ENCODE data around the gene ZNF217.
"Not testable (repeated sequence)": the region's sequence is repeated elsewhere in the genome, so short reads cannot be mapped to it uniquely, and the experiment has no call there.

ZNF217 gene

GRCh38 chr20:53621482-53622246, 28.0 kb upstream of the ZNF217 start:
- no peak for DNase-seq (ENCODE audit: low spot score)

GRCh38 chr20:53618490-53619000, 24.9 kb upstream of the ZNF217 start:
- DNase-seq (ENCODE audit: low spot score), result not testable (repeated sequence)

GRCh38 chr20:53617791-53618489, 24.3 kb upstream of the ZNF217 start:
- no peak for DNase-seq (ENCODE audit: low spot score)

GRCh38 chr20:53616489-53616888, 22.9 kb upstream of the ZNF217 start:
- not testable (repeated sequence) for DNase-seq (ENCODE audit: low spot score)

- no peak for DNase-seq (ENCODE audit: low spot score)
Measured at GRCh38 chr20:53613748-53614147, 20.1 kb upstream of the ZNF217 start.

GRCh38 chr20:53612289-53612688, 18.6 kb upstream of the ZNF217 start:
- not testable (repeated sequence) for DNase-seq (ENCODE audit: low spot score)

GRCh38 chr20:53611449-53611894, 17.8 kb upstream of the ZNF217 start:
- no peak for DNase-seq (ENCODE audit: low spot score)

- peak; percentile 71 for DNase-seq (ENCODE audit: low spot score)
Measured at GRCh38 chr20:53609491-53610445, 16.1 kb upstream of the ZNF217 start.

GRCh38 chr20:53608456-53609452, 15.1 kb upstream of the ZNF217 start:
- no peak for DNase-seq (ENCODE audit: low spot score)

GRCh38 chr20:53608071-53608455, 14.4 kb upstream of the ZNF217 start:
- DNase-seq (ENCODE audit: low spot score), result no peak

- DNase-seq (ENCODE audit: low spot score), result no peak
Measured at GRCh38 chr20:53606364-53606985, 12.8 kb upstream of the ZNF217 start.

- DNase-seq (ENCODE audit: low spot score), result not testable (repeated sequence)
Measured at GRCh38 chr20:53605401-53605800, 11.8 kb upstream of the ZNF217 start.

GRCh38 chr20:53604846-53605245, 11.2 kb upstream of the ZNF217 start:
- DNase-seq (ENCODE audit: low spot score), result not testable (repeated sequence)

GRCh38 chr20:53602661-53603060, 9.0 kb upstream of the ZNF217 start:
- DNase-seq (ENCODE audit: low spot score), result no peak

GRCh38 chr20:53599910-53600632, 6.4 kb upstream of the ZNF217 start:
- DNase-seq (ENCODE audit: low spot score), result no peak

- no peak for DNase-seq (ENCODE audit: low spot score)
Measured at GRCh38 chr20:53599378-53599777, 5.7 kb upstream of the ZNF217 start.

GRCh38 chr20:53599044-53599362, 5.4 kb upstream of the ZNF217 start:
- no peak for DNase-seq (ENCODE audit: low spot score)

- no peak for DNase-seq (ENCODE audit: low spot score)
Measured at GRCh38 chr20:53598140-53599043, 4.8 kb upstream of the ZNF217 start.

All from CD4-positive, alpha-beta T cell treated with Interleukin-15 for 4 hours (primary cell).